ENCODE data around the gene ELMO1. TPM values are rescaled to one million over a fixed set of nuclear protein-coding genes. Genes with fewer than 3 reads are reported as not detected.

The ELMO1 gene
- total and polyA plus RNA-seq, 2 of the 13 experiments (the other 11 are each of a cell fraction or from before 2014, with no cell fraction given): 0.11 to 0.17 TPM

DNA sequence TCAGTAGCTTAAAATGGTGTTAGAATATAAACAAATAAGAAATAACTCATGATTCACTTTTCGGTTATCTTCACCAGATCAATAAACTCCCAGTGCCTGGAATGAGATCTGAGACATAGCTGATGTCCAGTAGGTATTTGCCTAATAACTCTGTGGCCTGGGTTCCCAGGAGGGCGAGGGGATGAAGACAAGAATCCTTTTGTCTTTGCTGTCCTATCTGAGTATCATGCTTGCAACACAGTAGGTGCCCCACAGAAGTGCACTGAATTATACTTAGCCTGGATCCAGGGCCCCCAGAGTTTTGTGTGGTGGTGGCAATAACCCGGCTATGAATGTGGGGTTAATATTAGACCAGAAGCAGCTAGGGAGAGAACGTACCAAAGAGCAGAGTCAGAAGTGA, 374.3 kb downstream of the ELMO1 start (continued):
- TF ChIP-seq ZNF496 (CRISPR knock-in tag; IDR thresholded peaks at IDR 0.05; ENCODE audit: insufficient replicate concordance) (no peak), HOXA5 (CRISPR knock-in tag; IDR thresholded peaks at IDR 0.05) (no peak), SMARCE1 (IDR thresholded peaks at IDR 0.05; ENCODE audit: borderline replicate concordance) (no peak), KLF13 (CRISPR knock-in tag; IDR thresholded peaks at IDR 0.05) (no peak), GATAD2A (CRISPR knock-in tag; IDR thresholded peaks at IDR 0.05) (peak; percentile 93), ZNF609 (CRISPR knock-in tag; IDR thresholded peaks at IDR 0.05; ENCODE audit: borderline replicate concordance) (peak; percentile 64; the same call in 1 of the 2 replicates), ELK4 (CRISPR knock-in tag; IDR thresholded peaks at IDR 0.05; ENCODE audit: borderline replicate concordance) (no peak), RNF2 (conservative IDR thresholded peaks at IDR 0.05; ENCODE audit: low read depth) (no peak), RBM22 (optimal IDR thresholded peaks at IDR 0.05; ENCODE audit: low read length) (no peak), ZSCAN29 (CRISPR knock-in tag; conservative IDR thresholded peaks at IDR 0.05) (peak; percentile 87), RAD21 (CRISPR knock-in tag; IDR thresholded peaks at IDR 0.05) (no peak; the same call in 1 of the 2 replicates), TCF12 (IDR thresholded peaks at IDR 0.05) (no peak), TCF12 (CRISPR knock-in tag; IDR thresholded peaks at IDR 0.05) (no peak), HNRNPLL (IDR thresholded peaks at IDR 0.05; ENCODE audit: low read depth, low read length, poor library complexity, severe bottlenecking) (no peak), MTA1 (CRISPR knock-in tag; IDR thresholded peaks at IDR 0.05; ENCODE audit: borderline replicate concordance) (no peak), THYN1 (CRISPR knock-in tag; IDR thresholded peaks at IDR 0.05; ENCODE audit: borderline replicate concordance, low read depth) (no peak), FOXK2 (IDR thresholded peaks at IDR 0.05) (no peak), POLR2AphosphoS5 (IDR thresholded peaks at IDR 0.05; ENCODE audit: low read depth, low read length) (no peak), SRF (IDR thresholded peaks at IDR 0.05; ENCODE audit: low read depth, low read length) (no peak)
- TF ChIP-seq, protein P1, sequence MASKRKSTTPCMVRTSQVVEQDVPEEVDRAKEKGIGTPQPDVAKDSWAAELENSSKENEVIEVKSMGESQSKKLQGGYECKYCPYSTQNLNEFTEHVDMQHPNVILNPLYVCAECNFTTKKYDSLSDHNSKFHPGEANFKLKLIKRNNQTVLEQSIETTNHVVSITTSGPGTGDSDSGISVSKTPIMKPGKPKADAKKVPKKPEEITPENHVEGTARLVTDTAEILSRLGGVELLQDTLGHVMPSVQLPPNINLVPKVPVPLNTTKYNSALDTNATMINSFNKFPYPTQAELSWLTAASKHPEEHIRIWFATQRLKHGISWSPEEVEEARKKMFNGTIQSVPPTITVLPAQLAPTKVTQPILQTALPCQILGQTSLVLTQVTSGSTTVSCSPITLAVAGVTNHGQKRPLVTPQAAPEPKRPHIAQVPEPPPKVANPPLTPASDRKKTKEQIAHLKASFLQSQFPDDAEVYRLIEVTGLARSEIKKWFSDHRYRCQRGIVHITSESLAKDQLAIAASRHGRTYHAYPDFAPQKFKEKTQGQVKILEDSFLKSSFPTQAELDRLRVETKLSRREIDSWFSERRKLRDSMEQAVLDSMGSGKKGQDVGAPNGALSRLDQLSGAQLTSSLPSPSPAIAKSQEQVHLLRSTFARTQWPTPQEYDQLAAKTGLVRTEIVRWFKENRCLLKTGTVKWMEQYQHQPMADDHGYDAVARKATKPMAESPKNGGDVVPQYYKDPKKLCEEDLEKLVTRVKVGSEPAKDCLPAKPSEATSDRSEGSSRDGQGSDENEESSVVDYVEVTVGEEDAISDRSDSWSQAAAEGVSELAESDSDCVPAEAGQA (IDR thresholded peaks at IDR 0.05; ENCODE audit: low read depth): no peak
- TF ChIP-seq, protein P1 (CRISPR knock-in tag; IDR thresholded peaks at IDR 0.05; ENCODE audit: borderline replicate concordance): no peak

Data from HepG2 (cell line).